HG02610 (cell line): ENCODE results near the gene DNAH9.

Experiments
- ATAC-seq: cut with Tn5 transposase; IDR thresholded peaks from one replicate; pipeline ENCODE4 v1.9.1; 2021; ENCODE audit warnings: mild to moderate bottlenecking, moderate library complexity; ENCODE audit not compliant: unreplicated experiment

Gene DNAH9

DNA sequence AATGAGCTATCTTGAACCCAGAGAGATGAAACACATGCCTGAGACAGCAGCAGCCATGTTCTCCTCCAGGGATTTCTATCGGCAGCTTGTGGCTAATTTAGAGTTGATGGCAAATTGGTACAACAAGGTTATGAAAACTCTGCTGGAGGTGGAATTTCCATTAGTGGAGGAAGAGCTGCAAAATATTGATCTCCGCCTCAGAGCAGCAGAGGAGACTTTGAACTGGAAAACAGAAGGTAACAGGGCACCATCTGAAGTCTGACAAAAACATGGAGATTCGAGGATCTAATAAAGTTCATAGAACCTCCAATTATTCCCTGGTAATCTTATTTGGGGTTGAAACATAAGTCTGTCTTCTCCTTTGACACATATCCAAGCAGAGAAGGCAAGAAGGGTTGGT is 52.8 kb downstream of the DNAH9 start:
- no peak for ATAC-seq

DNA sequence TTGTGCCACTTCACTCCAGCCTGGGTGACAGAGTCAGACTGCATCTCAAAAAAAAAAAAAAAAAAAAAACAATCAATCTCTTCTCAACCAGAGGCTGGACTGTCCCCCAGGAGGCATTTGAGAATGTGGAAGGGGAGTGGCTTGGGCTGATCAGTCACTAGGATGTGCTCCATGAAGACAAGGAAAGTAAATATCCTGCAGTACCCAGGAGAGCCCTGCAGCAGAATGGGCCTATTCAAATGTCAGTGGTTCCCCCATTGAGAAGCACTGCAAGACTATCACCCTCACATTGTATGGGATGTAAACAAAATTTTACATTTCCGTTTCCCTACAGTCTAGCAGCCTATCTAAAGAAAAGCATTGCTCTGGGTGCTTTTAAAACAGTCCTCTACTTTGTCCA is 70.3 kb downstream of the DNAH9 start:
- ATAC-seq, result no peak

DNA sequence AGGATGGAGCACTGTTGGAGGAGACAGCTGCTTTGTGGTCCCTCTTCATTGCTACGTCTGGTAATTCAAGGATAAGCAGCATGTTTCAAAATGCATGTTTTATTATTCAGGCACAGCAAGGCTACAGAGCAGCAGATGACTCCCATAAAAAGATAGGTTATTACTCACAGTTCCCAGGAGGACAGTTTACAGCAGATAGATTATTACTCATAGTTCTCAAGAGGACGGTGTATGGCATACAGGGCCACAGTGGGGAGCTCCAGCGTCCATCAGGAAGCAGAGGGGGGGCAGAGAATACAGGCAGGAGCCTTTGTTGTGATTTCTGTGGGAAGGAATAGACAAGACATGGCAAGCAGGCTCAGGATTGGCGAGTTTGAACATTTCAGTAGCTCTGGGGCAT is 72.9 kb downstream of the DNAH9 start:
- ATAC-seq, result no peak

DNA sequence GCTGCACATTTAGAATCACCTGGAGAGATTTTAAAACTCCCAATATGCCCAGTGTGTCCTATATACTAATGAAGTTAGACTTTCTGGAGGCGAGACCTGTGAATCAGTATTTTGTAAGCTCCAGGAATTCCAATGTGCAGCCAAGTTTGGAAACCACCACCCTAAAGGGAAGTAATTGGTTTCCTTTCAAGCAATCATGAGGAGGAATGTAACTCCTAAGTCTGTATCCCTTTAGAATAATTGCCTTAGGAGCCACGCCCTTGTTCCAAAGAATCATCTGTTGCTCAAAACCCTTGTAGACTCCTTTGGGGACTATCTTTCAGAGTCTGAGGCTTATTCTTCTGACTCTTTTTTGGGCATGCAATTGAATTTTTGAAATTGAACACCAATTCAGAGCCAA is 84.4 kb downstream of the DNAH9 start:
- no peak for ATAC-seq

DNA sequence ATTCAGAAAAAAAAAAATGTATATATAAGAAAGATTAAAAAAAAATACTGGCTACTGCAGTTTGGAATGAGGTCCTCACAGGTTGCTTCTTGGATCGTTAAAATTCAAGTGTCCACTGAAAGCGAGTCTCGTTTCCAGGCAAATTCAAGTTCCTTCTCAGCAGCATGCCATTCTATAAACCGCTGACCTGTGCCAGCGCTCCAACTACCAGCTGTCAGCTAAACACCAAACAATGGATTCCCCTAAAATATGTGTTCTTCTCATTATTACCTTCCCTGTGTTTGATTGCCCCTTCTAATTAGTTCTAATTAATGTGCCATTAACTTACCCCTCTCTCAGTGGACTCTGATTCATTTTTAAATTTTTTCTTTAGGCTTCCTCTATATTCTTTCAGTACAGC is 92.4 kb downstream of the DNAH9 start:
- no peak for ATAC-seq

DNA sequence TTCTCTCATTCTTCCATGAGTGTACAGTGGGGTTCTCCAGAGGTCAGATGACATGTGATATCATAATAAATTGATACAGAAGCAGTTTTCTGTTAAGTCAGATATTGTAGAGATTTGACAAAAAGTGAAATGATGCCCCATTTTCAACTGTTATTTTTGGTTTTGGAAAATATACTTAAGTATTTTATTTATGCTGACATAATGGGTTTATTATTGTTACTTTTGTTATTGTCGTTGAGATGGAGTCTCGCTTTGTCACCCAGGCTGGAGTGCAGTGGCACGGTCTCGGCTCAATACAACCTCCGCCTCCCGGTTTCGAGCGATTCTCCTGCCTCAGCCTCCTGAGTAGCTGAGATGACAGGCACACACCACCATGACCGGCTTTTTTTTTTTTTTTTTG is 94.4 kb downstream of the DNAH9 start:
- ATAC-seq, result no peak

DNA sequence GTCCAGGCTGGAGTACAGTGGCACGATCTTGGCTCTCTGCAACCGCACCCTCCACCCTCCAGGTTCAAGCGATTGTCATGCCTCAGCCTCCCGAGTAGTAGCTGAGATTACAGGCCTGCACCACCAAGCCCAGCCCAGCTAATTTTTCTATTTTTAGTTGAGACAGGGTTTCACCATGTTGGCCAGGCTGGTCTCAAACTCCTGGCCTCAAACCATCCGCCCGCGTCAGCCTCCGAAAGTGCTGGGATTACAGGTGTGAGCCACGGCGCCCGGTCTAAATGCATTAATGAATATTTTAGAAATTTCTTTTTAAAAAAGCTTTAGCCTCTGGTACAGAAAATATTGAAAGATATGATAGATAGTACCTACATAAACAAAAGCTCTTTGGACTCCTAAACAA is 95.0 kb downstream of the DNAH9 start:
- no peak for ATAC-seq

DNA sequence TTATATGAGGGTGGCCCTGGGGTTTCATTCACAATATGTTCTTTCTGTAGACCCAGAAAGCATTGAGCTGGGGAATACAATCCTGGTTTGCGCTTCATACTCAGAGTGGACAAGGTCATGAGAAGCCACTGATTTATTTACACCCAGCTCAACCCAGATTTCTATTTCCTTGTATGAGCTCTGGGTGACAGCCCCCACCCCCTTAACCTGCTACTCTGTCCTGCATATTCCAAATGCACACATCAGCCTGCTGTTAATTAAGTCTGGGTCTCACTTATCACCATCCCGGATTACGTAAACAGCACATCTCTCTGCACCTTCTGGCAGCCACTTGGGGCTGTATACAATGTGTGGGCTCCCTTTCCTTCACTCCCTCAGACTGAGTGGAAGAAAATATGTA is 102.4 kb downstream of the DNAH9 start:
- ATAC-seq, result no peak

DNA sequence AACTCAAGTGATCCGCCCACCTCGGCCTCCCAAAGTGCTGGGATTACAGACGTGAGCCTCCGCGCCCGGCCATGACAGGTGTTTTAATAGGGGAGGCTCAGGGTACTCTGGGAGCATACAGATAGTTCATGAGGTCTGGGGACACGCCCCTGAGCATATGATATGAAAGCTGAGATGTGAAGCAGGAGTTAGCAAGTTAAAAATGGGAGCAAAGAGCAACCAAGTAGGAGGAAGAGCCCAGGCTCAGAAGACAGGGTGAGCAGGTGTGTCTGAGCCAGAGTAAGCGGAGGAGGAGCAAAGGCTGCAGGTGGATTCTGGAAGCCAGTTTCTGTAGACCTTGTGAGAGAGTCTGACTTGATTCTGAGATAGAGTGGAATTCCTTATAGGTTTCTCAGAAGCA is 103.6 kb downstream of the DNAH9 start:
- no peak for ATAC-seq

DNA sequence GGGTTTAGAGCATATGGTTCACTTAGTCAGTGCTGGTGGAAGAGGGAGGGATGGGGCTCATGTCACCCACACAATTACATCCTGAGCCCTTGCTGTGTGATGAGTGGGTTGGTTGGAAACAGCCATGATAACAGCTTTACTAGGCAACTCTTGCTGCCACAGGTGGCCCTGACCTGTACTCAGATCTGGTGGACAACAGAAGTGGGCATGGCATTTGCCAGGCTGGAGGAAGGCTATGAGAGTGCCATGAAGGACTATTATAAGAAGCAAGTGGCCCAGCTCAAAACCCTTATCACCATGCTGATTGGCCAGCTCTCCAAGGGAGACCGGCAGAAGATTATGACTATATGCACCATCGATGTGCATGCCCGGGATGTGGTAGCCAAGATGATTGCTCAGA is 105.8 kb downstream of the DNAH9 start:
- no peak for ATAC-seq

DNA sequence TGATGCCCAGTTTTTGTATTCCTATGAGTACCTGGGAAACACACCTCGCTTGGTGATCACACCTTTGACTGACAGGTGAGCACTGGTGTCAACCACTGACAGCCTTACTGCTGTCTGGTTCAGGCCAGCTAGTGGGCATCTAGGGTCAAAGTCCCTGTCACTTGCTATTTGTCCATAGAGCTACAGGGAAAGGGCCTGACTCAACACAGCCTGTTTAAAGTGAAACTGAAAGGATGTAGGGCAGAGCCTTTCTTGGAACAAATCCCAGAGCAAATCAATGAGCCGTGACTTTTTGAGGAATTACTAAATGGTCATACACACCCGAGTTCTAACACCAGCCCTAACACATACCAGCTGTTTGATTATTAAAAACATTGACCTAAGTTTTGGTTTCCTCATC is 106.8 kb downstream of the DNAH9 start:
- no peak for ATAC-seq

DNA sequence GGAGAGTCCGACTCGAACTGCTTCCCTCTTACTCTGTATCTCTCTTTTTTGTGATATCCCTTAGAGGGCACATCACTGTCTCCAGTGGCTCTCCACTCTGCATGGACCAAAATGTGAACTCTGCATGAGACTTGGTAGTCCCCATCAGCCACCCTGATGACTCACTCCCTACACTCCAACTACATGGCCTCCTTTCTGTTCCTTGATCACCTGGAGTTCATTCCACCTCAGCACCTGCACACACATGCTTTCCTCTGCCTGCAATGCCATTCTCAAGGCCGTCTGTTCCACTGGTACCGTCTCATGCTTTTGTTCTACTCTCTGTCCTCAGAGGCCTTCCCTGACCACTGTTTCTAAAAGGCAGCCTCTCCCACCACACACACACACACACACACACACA is 109.3 kb downstream of the DNAH9 start:
- no peak for ATAC-seq

DNA sequence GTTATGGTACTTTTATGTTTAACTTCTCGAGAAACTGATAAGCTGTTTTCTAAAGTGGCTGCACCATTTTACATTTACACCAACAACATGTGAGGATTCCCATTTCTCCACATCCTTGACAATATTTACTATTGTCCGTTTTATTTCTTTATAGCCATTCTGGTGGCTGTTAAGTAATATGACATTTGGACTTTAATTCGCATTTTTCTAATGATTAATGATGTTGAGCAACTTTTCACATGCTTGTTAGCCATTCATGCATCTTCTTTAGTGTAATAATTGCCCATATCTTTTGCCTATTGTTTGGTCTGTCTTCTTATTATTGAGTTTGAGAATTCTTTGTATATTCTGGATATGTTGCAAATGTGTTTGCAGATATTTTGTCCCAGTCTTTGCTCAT is 114.2 kb downstream of the DNAH9 start:
- no peak for ATAC-seq

DNA sequence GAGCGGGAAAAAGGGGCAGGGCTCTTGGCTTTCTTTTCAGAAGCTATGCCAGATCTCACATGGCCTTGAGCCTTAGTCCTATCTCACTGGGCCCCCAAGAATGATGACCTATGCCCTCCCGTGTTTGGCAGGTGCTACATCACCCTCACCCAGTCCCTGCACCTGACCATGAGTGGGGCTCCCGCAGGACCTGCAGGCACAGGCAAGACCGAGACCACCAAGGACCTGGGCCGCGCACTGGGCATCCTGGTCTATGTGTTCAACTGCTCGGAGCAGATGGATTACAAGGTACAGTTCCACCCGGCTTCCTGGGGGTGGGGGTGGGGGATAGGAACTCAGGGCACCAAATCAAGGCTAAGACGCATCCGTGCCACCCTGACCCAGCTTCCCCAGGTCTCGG is 120.9 kb downstream of the DNAH9 start:
- no peak for ATAC-seq

DNA sequence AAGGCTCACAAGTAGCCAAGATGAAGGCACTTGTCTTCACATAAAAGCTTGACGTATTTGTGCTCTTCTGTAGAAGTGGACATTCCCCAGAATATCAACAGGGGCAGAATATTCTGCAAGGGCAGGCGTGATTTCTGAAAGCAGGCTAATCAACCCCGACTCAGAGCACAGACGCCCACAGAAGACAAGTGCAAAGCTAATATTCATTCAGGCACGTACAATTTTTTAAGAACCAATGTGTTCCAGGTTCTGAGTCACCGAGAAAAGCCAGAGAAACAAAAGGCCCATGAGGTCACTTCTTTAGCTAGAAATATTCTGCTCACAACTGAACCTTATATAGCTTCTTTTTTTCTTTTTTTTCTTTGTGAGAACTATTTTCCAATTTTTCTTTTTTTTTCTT is 121.6 kb downstream of the DNAH9 start:
- ATAC-seq, result no peak

DNA sequence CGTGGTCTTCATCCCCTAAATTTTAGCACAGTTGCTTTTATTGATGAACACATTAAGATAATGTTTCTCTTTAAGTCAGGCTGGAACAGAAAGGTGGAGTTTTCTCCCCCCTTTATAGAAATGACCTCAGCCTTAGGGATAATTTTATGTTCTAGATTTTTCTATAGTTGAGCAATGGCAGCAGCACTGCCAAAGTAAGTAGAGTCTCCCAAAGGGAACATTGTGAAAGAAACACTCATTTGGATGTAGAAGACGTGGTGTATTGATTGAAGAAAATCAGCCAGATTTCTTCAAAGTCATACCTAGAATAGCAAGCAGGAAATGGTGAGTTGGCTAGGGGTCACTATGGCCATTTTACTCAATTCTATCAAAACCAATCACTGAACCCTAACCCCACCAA is 122.5 kb downstream of the DNAH9 start:
- ATAC-seq, result no peak

DNA sequence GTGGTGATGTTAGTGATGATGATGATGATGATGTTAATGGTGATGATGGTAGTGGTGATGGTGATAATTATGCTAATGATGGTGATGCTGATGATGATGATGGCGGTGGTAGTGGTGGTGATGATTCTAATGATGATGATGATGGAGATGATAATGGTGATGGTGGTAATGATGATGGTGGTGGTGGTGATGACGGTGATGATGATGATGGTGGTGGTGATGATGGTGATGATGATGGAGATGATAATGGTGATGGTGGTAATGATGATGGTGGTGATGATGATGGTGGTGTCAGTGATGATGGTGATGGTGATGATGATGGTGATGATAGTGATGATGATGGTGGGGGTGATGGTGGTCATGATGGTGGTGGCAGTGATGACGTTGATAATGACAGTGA is 132.5 kb downstream of the DNAH9 start:
- ATAC-seq, result no peak

DNA sequence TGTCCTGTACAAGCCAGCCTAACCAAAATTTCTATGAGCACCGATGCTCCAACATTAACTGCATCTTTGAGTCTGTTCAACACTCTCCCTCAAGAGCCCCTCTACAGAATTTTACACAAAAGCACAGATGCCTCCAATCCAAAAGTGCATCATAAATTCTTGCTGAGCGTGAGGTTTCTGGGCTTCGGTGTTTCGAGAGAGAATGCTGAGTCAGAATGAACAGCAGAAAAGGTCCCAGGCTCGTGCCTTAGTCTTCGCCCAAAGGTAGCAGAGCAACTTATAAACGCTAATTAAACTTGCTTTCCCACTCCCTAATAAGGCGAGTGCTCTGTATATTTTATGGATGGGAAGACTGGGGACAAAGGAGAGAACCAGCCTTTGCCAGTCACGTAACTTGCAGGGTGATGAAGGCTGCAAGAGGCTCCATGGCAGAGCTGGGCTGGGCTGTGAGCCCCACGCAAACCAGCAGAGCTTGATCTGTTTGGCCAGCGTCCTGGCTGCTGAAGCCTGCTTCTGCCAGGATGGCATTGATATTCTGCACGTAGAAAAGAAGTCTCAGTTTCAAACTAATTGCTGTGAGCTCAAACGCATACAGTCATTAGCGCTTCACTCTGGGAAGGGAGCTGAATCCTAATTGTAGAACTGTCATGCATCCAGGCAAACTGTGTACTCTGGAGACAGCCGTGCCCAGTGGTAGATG is 138.5 kb downstream of the DNAH9 start:
- ATAC-seq, result no peak

DNA sequence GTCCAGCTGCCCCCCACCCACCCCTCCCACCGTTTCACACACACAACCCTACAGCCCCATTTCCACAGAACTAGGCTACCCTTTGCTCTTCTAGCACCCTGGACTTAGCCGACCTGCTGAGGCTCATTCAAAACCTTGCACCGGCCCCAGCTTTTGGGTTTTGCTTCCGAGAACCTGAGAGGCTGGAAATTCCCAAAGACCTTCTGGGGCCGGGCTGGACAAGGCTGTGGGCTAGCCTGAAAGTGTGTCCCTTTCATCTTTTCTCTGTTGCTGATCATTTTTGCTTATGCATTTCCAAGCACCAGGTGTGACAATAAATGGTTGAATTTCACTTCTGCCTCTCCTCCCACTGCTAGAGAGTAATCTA is 139.0 kb downstream of the DNAH9 start:
- no peak for ATAC-seq

DNA sequence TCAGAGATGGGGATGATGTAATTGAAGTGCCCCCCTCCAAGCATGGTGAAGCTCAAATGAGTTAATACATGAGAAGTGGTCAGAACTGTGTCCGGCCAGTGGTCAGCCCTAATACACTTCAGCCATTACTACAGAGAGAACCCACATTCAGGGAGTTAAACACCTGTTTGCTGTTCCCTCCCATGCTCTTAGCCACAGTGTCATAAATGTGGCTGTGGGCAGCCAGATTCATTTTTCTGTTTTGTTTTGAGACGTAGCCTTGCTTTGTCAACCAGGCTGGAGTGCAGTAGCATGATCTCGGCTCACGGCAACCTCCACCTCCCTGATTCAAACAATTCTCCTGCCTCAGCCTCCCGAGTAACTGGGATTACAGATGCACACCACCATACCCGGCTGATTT is 139.9 kb downstream of the DNAH9 start:
- no peak for ATAC-seq

DNA sequence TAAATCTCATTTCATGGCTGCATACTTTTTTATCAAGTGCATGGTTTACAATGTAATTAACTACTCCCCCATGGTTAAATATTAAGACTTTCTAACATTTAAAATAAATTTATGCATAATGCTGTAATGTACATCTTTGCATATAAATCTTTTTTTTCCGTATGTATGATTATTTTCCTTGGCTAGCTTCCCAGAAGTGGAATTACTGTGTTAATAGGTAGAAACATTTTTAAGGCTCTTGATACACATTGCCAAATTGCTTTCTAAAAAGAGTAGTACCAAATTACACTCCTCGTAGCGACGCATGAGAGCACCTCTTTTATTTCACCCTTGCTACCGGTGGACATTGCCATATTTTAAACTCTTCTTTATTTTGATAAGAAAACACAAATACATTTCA is 141.1 kb downstream of the DNAH9 start:
- ATAC-seq, result no peak

DNA sequence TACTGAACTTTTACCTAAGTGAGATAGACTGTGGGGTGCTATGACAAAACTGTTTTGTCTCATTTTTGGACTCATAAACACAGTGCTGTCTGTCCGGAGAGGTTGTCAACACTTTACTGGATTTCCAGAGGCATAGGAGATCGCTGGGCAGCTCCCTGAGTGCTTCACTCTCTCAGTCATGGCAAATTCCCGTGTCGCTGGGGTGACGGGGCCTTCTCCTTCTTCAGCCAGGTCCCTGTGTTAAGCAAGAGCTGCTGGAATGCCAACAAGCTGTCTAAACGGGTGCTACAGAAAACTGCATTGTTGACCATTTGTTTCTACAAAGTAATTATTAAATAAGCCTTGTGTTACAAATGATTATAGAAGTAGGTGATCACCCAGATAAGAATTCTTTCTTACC is 141.6 kb downstream of the DNAH9 start:
- no peak for ATAC-seq

DNA sequence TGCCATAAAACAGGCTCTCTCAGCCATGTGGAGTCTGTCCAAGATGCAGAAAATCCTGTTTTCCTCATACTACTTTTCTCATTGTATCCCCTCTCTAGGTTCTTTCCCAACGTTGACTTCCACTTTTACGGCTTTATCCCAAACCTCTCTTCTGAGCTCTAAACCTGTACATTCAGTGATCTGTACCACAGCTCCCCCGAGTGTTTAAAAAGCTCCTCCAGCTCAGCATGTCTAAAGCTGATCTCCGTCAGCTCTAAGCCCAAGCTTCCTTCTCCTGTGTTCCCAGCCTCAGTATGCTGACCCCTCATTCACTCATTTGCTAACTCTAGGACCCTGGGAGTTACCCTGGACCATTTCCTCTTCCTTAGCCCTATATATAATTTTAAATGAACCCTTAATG is 144.6 kb downstream of the DNAH9 start:
- no peak for ATAC-seq

DNA sequence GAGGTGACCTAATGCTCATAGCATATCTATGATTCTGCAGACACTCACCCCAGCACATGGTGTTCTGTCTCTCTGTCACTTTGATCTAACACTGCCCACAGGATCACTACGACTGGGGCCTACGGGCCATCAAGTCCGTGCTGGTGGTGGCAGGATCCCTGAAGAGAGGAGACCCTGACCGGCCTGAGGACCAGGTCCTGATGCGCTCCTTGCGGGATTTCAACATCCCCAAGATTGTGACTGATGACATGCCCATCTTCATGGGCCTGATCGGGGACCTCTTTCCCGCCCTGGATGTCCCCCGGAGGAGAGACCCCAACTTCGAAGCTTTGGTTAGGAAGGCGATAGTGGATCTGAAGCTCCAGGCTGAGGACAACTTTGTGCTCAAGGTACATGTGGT is 146.4 kb downstream of the DNAH9 start:
- ATAC-seq, result no peak
